Measurements from ENCODE around the gene CSF2RB.

The CSF2RB gene

DNA sequence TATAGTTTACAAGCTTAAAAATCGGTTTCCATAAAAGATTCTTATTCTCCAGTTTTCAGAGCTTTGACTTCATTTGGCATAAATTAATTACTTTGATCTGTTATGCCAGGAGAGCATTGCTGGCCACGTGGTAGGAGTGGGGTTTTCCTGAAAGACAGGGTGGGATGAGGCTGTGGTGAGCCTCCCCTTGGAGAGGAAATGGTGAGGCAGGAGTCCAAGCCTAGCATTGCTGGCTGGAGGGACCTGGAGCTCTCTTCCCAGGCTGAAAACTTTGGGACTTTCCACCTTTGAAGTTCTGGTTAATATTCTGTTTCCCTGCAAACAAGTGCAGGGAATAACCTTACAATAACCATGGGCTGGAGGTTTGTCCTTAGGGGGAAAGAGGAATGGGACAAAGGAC lies 21.1 kb upstream of the CSF2RB start:
- no peak for DNase-seq

DNA sequence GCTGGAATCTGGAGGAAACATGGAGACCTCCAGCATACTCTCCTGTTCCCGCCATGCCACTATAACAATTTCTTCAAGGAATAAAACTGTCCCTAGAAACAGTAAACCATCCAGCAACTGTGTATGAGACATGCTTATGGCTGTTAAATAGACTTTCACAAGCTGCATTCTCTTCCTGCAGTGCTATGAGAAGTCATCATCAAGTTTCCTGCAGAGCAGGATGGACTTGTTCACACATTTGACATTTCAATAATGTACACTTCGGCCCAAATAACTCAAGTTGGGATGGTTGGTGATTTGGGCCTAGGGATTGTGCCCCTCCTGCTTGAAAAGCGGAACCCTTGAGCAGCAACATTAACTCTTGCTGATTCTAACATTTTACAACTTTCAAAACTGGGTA lies 20.2 kb upstream of the CSF2RB start:
- DNase-seq: no peak

DNA sequence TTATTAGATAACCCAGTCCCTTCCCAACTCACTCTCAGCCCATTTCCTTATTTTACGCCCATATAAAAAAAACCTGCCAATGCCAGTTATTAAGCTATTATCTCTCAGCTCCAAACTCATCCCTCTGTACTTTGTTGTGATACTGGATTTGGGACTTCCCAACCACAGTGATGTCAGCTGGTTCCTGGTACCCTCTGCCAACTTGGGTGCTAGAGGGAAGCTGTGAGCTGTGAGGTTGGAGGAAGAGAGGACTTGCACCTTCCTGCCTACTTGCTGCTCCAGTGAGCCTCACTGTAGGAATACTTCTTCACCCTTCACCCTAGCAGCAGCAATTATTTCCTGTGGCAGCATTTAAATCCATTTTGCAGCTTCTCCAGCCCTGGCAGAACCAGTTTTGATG lies 19.2 kb upstream of the CSF2RB start:
- no peak for DNase-seq

DNA sequence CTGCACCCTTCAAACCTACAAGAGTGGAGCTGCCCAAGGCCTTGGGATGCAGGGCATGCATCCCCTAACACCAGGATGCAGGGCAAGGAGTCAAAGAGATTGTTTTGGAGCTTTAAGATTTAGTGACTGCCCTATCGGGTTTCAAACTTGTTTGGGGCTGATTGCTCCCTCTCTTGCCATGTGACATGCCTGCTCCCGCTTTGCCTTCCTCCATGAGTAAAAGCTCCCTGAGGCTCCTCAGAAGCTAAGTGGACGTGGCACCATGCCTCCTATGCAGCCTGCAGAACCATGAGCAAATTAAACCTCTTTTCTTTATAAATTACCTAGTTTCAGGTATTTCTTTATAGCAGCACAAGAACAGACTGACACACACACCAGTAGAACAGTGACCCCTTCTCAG lies 15.8 kb upstream of the CSF2RB start:
- no peak for DNase-seq

DNA sequence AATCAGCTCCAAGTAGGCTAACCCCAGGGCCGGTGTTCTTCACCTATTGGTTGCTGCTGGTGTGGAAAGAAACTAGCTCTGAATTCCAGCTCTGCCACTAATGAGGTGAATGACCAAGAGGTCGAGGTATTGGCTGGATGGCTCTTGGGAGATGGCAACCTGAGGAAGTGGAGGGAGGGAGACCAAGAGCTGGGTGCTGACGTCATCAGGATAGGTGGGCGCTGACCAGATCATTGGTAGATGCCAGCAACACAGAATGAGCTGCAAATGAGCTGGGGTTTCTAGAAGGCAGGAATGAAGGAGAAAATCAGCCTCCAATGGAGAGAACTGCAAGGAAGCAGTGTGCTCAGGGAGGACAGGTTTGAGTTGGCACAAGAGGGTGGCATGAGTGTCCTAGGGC lies 14.7 kb upstream of the CSF2RB start:
- DNase-seq: no peak

DNA sequence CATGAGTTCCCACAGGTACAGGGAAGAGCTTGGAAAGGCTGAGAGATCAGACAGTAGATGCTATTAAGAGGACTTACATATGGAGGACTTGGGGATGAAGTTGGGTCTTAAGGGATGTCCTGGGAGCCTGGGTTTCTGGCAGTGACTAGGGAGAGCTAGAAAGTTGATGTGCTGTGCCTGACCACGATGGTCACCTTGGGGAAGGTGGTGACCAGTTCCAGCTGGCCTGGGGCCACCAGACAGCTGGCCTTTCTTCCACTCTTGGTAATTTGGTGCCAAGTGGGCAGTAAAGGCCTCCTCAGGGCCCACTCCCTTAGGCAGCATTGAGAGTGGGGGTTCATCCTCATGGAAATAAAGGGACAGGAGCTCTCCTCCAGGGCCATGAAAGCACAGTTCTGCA lies 13.9 kb upstream of the CSF2RB start:
- DNase-seq: no peak

DNA sequence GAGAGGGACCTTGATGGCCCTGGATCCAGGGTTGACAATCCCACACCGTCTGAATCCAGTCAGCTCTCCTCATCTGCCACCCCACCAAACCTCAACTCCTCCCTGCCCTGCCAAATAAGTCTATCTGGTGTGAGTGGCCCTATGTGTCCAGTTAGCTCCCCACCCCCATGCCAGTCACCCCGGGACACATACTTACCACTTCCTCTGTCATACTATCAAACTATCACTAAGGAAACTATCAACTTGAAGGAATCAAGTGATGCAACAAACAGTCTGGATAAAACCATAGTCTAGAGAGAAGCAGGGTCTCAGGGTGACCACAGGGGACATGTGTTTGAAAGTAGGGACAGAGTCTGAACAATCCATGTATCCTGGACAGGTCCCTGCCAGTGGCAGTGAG lies 13.2 kb upstream of the CSF2RB start:
- peak; percentile 20 for DNase-seq

DNA sequence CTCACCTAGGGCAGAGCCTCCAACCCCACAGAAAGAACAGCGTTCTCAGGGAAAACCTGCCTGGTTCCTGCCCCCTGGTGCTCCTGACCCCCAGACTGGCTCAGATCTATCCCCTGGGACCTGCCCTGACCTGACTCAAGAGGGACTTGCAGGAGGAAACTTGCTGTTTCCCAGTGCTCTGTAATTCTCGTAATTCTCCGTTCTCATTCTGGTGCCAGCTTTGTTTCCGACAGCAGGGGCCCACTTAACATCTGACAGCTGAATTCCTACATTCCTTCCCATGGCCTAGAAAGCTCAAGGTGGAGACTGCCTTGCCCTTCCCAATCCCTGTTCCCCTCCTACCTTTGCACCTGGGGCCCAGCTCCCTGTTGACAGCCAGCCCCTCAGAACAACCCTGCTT lies 12.5 kb upstream of the CSF2RB start:
- no peak for DNase-seq

DNA sequence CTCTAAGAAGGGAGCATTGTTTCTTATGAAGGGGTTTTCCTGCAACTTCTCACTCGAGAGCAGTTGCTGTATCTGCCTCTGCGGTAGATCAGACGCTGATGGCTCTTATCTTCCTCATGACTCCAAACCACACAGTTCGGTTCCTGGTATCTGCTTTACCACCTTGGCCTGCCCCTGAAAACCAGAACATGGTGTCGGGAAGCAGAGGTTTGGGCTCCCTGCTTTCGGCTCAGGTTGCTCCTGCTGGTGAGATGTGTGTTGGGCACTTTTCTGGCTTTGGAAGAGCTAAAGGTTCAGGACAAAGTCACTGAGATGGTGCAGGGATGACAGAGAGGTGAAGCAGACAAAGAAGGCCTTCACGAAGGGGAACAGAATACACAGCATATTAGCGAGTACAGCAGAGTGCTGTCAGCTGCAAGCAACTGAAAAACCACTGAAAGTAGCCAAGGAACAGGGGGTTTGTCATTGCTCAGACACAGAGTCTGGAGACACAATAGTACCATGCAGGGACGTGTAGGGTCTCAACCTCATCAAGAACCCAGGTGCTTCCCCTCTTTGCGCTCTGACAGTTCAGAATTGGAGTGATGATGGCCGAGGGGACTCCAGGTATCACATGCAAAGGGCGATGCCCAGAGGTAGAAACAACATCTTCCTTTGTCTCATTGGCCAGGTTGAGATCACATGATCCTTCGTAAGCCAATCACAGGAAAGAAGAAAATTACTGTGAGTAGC lies 11.9 kb upstream of the CSF2RB start:
- DNase-seq: peak; percentile 67

DNA sequence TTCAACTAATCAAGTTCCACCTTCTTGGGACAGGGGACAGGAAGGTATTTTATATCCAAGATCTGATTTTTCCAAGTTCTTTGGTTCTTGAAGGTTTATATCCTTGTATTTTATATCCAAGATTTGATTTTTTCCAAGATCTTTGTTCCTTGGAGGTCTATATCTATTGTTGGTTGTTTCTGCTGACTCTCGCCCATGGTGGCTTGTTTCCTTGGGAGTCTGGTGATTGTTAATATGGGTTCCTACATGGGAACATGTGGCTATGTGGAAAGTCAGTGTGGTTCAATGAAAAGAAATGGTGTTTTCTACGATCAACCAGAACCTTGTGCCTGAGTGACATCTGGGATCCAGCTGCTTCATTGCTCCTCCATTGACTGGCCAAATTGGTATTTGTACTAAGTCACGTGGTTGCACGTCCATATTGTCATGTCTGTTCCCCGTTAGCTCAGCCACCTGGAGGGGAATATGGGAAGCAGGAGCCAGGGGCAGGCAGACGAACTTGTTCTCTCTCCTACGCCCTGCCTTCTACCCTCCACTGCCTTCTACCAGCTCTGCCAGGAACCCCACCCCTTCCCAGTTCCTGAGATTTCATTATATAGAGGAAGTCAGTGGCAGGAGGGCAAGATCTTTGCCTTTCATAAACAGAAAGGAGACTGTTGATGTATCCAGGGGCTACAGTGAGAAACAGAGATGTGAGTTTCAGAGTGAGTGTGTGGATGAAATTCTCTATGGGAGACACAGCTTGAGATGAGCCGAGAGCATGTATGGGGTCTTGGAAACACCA lies 11.1 kb upstream of the CSF2RB start:
- DNase-seq: no peak

DNA sequence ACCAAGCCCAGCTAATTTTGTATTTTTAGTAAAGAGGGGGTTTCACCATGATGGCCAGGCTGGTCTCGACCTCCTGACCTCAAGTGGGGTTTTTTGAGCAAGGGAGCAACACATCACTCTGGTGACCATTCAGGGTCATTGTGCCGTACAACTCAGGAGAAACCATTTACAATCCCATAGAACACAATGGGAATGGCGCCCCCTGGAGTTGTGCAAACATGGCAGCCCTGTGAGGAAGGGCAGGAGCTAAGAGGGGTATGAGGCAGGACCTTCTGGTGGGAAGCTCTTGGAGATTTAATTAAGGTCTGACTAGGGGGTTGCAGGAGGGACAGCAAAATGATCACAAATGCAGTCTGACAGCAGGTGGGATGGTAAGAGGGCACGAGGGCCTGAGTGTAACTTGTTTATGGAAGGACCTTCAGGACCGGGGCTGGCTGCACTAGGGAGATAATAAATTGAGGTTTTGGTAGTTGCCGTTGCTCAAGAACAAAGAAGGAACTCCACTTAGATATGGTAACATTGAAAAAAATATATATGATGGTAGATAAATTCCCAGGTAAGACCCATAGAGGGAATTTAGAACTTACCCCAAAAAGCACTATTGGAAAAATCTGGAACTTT lies 9.1 kb upstream of the CSF2RB start:
- DNase-seq: no peak

DNA sequence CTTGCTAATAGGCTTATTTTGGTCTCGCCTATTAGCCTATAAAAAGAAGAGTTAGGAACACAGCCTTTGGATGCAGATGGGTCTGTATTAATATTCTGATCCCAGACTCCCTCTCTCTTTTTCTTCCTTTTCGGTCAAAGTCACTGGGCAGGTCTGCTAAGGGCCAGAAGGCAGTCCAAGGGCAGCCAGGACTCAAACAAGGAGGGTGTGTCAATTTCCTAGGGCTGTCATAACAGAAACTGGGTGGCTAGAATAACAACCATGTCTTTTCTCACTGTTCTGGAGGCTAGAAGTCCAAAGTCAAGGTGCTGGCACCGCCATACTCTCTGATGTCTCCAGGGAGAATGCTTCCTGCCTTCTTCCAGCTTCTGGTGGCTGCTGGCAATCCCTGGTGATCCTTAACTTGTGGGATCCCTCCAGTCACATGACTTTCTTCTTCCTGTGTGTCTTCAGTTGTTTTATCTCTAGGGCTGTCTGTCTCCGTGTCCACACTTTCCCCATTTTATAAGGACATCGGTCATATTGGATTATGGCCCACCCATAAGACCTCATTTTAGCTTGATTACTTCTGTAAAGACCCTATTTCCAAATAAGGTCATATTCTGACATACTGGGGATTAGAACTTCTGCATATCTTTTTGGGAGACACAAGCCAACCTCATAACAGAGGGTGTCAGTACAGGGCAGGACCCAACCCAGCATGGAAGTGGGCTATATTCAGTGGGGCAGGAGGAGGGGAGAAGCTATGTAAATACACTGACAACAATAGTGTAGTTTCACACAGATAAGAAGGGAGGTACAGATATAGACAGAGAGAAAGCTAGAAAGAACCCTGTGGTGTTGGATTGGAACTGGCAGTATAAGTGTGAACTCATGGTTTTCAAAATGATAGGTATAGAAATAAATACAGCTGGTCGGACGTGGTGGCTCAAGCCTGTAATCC lies 5.9 kb upstream of the CSF2RB start:
- no peak for DNase-seq

DNA sequence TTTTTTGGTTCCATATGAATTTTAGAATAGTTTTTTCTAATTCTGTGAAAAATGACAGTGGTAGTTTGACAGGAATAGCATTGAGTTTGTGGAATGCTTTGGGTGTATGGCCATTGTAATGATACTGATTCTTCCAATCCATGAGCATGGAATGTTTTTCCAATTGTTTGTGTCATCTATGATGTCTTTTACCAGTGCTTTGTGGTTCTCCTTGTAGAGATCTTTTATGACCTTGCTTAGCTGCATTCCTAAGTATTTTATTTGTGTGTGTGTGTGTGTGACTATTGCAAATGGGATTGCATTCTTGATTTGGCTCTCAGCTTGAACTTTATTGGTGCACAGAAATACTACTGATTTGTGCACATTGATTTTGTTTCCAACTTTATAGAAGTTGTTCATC lies 3.0 kb upstream of the CSF2RB start:
- DNase-seq: no peak

DNA sequence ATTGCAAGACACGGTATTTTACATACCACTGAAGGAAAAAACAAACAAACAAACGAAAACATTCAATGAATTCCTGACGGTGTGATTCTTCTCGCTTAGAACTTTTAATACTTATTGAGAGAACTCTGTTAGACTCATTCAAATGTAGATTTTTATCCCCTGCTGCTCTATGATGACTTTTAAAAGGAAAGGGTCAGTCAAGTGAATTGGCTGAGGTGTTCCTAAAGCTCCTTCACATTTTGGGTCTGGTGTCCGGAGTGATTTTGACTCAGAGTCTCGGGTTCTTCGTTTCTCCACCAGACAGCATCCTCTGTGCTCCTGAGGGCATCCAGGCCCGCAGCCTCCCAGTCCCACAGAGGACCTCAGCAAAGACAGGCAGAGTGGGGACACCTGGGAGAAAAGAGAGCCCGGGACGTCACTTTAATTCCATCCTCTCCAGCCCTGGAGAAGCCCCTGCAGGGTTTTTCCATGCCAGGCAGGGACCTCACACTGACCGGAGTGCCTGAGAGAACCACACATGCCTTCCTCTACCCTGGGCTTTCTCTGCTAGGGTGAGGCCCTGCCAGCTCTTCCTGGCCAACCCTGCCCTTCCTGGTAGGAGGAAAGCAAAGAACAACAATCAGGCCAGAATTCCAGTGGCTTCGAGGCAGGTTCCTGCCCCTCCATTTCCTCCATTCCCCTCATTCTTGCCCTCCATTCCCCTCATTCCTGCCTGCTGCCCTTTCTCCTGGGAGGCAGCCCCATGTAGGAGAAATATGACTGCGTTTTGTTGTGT lies 1.4 kb upstream of the CSF2RB start:
- no peak for DNase-seq

DNA sequence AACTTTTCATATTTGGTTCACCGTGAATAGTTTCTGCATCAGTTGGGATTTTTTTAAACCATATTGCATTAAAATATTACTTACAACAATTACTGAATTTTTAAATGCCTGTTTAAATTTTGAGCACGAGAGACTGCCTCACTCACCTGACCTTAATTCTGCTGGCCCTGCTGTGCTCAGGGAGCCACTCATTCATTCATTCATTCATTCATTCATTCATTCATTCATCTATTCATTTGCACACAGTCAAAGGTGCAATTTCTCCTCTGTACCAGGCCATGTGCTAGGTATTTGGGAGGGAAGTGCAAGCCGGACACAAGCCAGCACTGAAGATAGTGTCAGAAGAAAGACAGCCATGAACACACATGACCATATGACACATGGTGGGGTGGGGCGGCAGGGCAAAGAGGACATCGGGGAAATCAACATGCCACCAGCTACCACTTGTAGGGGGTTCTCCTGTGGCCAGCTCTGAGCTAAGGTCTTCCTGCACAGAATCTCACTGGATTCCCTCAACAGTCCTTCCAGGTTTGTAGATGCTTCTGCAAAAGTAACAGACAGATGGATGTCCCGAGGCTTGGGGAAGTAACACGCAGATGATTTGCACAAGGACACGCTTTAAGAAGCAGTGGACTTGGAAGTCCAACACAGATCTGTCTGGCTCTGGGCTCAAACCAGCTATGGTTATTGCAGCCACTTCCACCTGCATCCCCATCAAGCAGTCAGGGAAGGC lies 568 bp upstream of the CSF2RB start:
- DNase-seq: no peak

DNA sequence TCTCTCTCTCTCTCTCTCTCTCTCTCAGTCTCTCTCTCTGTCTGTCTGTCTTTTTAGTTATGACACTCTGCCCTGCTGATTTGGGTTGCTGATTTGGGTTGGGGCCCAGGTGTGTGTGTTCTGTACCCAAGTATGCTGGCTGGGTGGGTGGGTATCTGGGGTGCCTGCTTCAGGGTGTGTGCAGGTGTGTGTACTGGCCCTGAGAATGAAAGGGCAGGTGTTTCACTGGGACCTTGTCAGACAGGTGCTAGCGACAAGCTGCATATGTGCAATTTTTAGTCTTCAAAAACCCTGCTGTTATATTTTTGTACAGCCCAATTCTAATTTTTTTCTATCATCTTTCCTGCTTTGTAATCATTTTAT lies 943 bp downstream of the CSF2RB start:
- no peak for DNase-seq

DNA sequence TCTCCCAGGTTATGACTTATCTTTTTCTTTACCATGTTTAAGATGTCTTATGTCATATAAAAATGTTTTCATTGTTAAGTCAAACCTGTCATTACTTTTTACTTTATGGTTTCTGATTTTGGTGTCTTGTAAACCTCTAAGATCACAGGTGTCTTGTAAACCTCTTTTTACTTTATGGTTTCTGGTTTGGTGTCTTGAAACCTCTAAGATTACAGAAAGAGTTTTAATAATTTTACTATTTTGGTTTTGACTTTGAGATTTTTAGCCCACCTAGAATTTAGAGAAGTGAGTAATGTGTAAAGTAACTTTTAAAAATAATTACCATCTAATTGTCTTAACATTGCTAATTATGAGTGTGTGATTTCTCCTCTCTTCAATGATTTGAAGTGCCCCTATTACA lies 2.6 kb downstream of the CSF2RB start:
- no peak for DNase-seq

DNA sequence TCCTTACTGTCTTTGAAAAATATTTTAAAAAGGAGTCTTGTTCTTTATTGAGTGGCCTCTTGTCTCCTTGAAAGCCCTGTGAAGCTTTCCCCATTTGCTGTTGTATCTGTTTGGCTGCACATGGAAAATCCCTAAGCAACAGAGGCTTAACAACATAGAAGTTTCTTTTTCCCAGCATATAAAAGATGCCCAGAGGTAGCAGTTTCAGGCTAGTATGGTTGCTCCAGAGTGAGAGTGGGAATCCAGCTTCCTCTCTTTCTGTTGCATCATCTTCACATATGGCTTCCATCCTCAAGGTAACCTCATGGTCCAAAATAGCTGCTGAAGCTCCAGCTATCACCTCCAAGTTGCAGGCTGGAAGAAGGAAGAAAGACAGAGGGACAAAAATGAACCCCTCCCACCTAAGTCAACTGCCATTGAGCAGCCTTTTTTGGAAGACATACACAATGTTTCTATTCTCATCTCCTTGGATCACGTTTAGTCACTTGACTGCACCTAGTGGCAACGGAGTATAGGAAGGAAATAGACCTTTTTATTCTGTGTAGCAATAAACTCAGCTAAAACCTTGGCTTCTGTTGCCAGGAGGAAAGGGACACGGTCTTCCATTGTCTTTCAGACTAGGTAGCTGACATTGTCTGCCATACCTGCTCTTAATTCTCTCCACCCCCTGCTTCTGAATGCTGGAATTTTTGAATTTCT lies 5.3 kb downstream of the CSF2RB start:
- no peak for DNase-seq

DNA sequence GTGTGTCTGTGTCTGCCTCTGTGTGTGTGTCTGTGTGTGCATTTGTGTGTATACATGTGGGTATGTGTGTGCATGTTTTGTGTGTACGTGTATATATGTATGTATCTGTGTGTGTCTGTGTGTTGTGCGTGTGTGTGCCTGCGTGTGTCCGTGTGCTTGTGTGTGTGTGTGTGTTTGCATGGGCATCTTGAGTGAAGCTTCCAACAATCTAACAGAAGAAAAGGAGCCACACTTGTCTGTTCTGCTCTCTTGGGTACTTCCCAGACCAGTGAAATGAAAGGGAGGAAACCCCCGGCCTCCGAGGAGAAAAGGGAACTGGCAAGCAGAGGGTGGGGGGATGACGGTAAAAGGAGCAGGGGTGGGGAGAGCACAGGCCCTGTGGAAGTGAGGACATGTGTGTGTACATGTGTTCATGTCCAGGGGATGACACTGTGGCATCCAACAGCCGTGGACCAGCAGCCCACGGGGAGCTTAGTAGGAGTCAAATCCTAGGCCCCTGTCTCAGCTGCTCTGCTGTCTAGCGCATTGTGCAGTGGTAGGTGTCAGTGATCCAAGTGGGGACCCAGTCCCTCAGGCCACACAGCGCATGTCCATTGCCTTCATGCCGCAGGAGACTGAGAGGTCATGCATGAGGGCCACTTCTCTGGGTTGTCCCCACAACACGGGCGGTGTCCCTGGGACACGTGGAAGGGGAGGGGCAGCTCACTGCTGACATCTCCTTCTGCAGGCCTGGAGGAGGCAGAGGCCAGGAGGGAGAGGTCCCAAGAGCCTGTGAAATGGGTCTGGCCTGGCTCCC lies 8.1 kb downstream of the CSF2RB start:
- no peak for DNase-seq

DNA sequence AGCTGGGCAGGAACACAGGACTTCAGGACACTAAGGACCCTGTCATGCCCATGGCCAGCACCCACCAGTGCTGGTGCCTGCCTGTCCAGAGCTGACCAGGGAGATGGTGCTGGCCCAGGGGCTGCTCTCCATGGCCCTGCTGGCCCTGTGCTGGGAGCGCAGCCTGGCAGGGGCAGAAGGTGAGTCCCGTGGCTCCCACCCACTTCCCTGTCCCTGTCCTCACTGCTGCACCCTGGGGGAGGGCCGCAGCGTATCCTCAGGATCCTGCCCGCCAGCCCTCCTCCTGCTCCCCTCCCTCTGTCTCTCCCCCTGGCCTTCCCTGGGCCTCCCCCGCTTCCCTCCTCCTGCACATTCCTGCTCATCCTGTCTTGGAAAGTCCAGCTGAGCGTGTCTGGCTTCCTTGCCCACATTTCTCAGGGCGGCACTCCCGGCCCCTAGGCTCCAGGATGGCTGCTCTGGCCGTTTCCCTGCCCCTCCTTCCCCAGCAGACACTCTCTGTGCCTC lies 8.7 kb downstream of the CSF2RB start:
- no peak for DNase-seq
